HFFc6 (cell line): Measurements from ENCODE around the gene BSND. TPM values are rescaled to one million over a fixed set of nuclear protein-coding genes. Genes with fewer than 3 reads are reported as not detected.

Experiments
- DNase-seq: peaks from one replicate; pipeline ENCODE4 v3.0.0-alpha.2; 2018
- H3K27ac Mint-ChIP-seq: 2 replicates; pipeline ENCODE4 v1.8.0; 2020; ENCODE audit warnings: mild to moderate bottlenecking, mixed read lengths
- H3K27me3 Mint-ChIP-seq: 2 replicates; pipeline ENCODE4 v1.8.0; 2021; ENCODE audit warnings: mild to moderate bottlenecking, moderate library complexity, mixed read lengths; ENCODE audit not compliant: insufficient read depth
- H3K36me3 Mint-ChIP-seq: 2 replicates; pipeline ENCODE4 v1.8.0; 2021; ENCODE audit warnings: low read depth, mixed read lengths
- H3K4me1 Mint-ChIP-seq: 2 replicates; pipeline ENCODE4 v1.8.0; 2020; ENCODE audit warnings: low read depth, mixed read lengths
- H3K4me3 Mint-ChIP-seq: 2 replicates; pipeline ENCODE4 v1.8.0; 2020; ENCODE audit warnings: mild to moderate bottlenecking, moderate library complexity, mixed read lengths
- H3K9me3 Mint-ChIP-seq: 2 replicates; pipeline ENCODE4 v1.8.0; 2020; ENCODE audit warnings: mild to moderate bottlenecking, mixed read lengths
- CTCF ChIP-seq: fragments of 200-600 bp; sonication (generic); IDR thresholded peaks from 2 replicates; pipeline ENCODE4 v1.5.0; 2021; ENCODE audit warnings: antibody characterized with exemption, mild to moderate bottlenecking
- total RNA-seq, 6 experiments: library from RNA; stranded (reverse); fragmentation: NEBNext Ultra II Directional; extraction: Animal tissue kit (Norgen Biotek cat#: 25700); gene quantifications; 2 replicates in 1 of 6; 3 replicates in 5 of 6; pipeline ENCODE4 v1.2.3, GENCODE V29; 2021

BSND gene
- total RNA-seq, 6 experiments from 2014 or later = not detected

GRCh38 chr1:54970901-54971300, 27.8 kb upstream of the BSND start:
- peaks cover 64% of the 10 kb centered on the region for H3K4me1 Mint-ChIP-seq
- H3K27ac Mint-ChIP-seq = no peak overlapping the region; the same call in 1 of the 2 replicates
- H3K36me3 Mint-ChIP-seq = no peaks in the 10 kb centered on the region
- H3K4me3 Mint-ChIP-seq = peak overlapping the region; percentile 20; the same call in 1 of the 2 replicates
- no peaks in the 10 kb centered on the region for H3K27me3 Mint-ChIP-seq
- no peak for DNase-seq
- no peaks in the 10 kb centered on the region for H3K9me3 Mint-ChIP-seq
- no peak for TF ChIP-seq CTCF

GRCh38 chr1:54971317-54971791, 27.4 kb upstream of the BSND start:
- TF ChIP-seq CTCF = no peak
- H3K4me1 Mint-ChIP-seq = peaks cover 60% of the 10 kb centered on the region
- H3K4me3 Mint-ChIP-seq = peak overlapping the region; percentile 20; the same call in 1 of the 2 replicates
- H3K9me3 Mint-ChIP-seq = no peaks in the 10 kb centered on the region
- H3K27me3 Mint-ChIP-seq = no peaks in the 10 kb centered on the region
- no peaks in the 10 kb centered on the region for H3K36me3 Mint-ChIP-seq
- peak; percentile 16 for DNase-seq
- no peak overlapping the region; the same call in 1 of the 2 replicates for H3K27ac Mint-ChIP-seq

- Mint-ChIP-seq H3K9me3 (no peaks in the 10 kb centered on the region), H3K36me3 (no peaks in the 10 kb centered on the region), H3K27ac (no peak overlapping the region), H3K4me3 (no peak overlapping the region), H3K27me3 (peaks cover 9% of the 10 kb centered on the region), H3K4me1 (peaks cover 49% of the 10 kb centered on the region)
- no peak for TF ChIP-seq CTCF
- DNase-seq = no peak
Measured at GRCh38 chr1:54972436-54972835, 26.3 kb upstream of the BSND start.

- Mint-ChIP-seq H3K4me3 (no peak overlapping the region), H3K9me3 (no peaks in the 10 kb centered on the region), H3K27me3 (peaks cover 9% of the 10 kb centered on the region), H3K36me3 (no peaks in the 10 kb centered on the region), H3K27ac (no peak overlapping the region), H3K4me1 (peaks cover 43% of the 10 kb centered on the region)
- DNase-seq = peak; percentile 16
- TF ChIP-seq CTCF = peak; percentile 67
Measured at GRCh38 chr1:54973205-54973921, 25.4 kb upstream of the BSND start.

- no peak overlapping the region for H3K4me3 Mint-ChIP-seq
- no peaks in the 10 kb centered on the region for H3K9me3 Mint-ChIP-seq
- no peak for DNase-seq
- H3K27ac Mint-ChIP-seq = no peak overlapping the region
- peaks cover 32% of the 10 kb centered on the region for H3K4me1 Mint-ChIP-seq
- H3K27me3 Mint-ChIP-seq = peaks cover 16% of the 10 kb centered on the region
- no peak for TF ChIP-seq CTCF
- H3K36me3 Mint-ChIP-seq = no peaks in the 10 kb centered on the region
Measured at GRCh38 chr1:54975356-54976108, 23.2 kb upstream of the BSND start.
